Effector memory CD8-positive, alpha-beta T cell (primary cell): ENCODE results near the gene BANF1.

Experiments
- ATAC-seq: fragments of 150-1000 bp; cut with Tn5 transposase; replicated peaks from 2 replicates; pipeline ENCODE4 v1.10.0; 2021; ENCODE audit warnings: mild to moderate bottlenecking, moderate library complexity
- DNase-seq, 3 experiments: peaks; one replicate each; pipeline ENCODE4 v3.0.0; 2021
- H3K27ac Mint-ChIP-seq, 2 donors: one replicate each; pipeline ENCODE4 v1.8.0; 2022; ENCODE audit warnings: mild to moderate bottlenecking in 2 of 2, mixed read lengths in 2 of 2, moderate library complexity in 2 of 2
- H3K27me3 Mint-ChIP-seq, 2 donors: one replicate each; pipeline ENCODE4 v1.8.0; 2022; ENCODE audit warnings: mixed read lengths in 2 of 2
- H3K36me3 Mint-ChIP-seq: one replicate; pipeline ENCODE4 v1.8.0; 2022; ENCODE audit warnings: mild to moderate bottlenecking, moderate library complexity, mixed read lengths; ENCODE audit not compliant: insufficient read depth
- H3K4me1 Mint-ChIP-seq, 2 donors: one replicate each; pipeline ENCODE4 v1.8.0; 2022; ENCODE audit warnings: low read depth in 2 of 2, mixed read lengths in 2 of 2
- H3K4me3 Mint-ChIP-seq, 2 donors: one replicate each; pipeline ENCODE4 v1.8.0; 2022; ENCODE audit warnings: mild to moderate bottlenecking in 2 of 2, mixed read lengths in 2 of 2, moderate library complexity in 2 of 2
- H3K9me3 Mint-ChIP-seq, 2 donors: one replicate each; pipeline ENCODE4 v1.8.0; 2022; ENCODE audit warnings: mixed read lengths in 2 of 2

BANF1 gene

GRCh38 chr11:65982824-65983588, 19.3 kb upstream of the BANF1 start:
- no peak overlapping the region for H3K4me3 Mint-ChIP-seq
- ATAC-seq (no peak), DNase-seq (no peak)
- H3K4me1 Mint-ChIP-seq: no peaks in the 10 kb centered on the region
- H3K36me3 Mint-ChIP-seq: peaks cover 24% of the 10 kb centered on the region
- no peaks in the 10 kb centered on the region for H3K27me3 Mint-ChIP-seq
- H3K27ac Mint-ChIP-seq: peak overlapping the region in 1 of 2 donors; percentile 59
- no peaks in the 10 kb centered on the region for H3K9me3 Mint-ChIP-seq

GRCh38 chr11:65983589-65983987, 18.7 kb upstream of the BANF1 start:
- peaks cover 19% of the 10 kb centered on the region for H3K36me3 Mint-ChIP-seq
- no peaks in the 10 kb centered on the region for H3K9me3 Mint-ChIP-seq
- no peak for ATAC-seq
- no peak for DNase-seq
- no peaks in the 10 kb centered on the region for H3K4me1 Mint-ChIP-seq
- no peaks in the 10 kb centered on the region for H3K27me3 Mint-ChIP-seq
- peak overlapping the region in 1 of 2 donors; percentile 59 for H3K27ac Mint-ChIP-seq
- no peak overlapping the region for H3K4me3 Mint-ChIP-seq

DNA sequence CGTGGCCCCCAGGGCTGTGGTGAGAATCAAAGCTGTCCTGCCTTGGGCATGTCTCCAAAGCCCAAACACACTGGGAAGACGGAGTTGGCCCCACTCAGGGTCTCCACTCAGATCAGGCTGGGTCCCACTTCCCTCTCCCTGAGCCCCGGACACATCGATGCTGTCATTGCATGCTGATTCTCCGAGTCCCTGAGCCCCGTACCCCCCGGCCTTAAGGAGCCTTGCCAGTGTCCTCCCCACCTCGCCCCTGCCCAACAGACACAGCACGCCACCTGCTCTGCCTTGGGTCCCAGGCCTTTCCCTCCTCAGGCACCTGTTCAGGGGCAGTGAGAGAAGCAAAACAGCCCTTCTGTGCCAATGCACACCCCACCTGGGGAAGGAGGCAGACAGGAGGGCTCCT, 15.0 kb upstream of the BANF1 start:
- Mint-ChIP-seq H3K4me1 (peaks cover 6 to 8% of the 10 kb centered on the region in 2 donors), H3K27me3 (no peaks in the 10 kb centered on the region), H3K4me3 (no peak overlapping the region), H3K9me3 (no peaks in the 10 kb centered on the region), H3K36me3 (no peaks in the 10 kb centered on the region), H3K27ac (no peak overlapping the region)
- ATAC-seq (no peak), DNase-seq (no peak)

GRCh38 chr11:65988791-65989592, 13.3 kb upstream of the BANF1 start:
- ATAC-seq (peak; percentile 97), DNase-seq (peak; percentile 91 to 95 (median 93))
- Mint-ChIP-seq H3K9me3 (no peaks in the 10 kb centered on the region), H3K4me1 (peaks cover 6 to 8% of the 10 kb centered on the region in 2 donors), H3K27me3 (no peaks in the 10 kb centered on the region), H3K4me3 (no peak overlapping the region), H3K36me3 (peaks cover 4% of the 10 kb centered on the region), H3K27ac (peak overlapping the region in 1 of 2 donors; percentile 66)

DNA sequence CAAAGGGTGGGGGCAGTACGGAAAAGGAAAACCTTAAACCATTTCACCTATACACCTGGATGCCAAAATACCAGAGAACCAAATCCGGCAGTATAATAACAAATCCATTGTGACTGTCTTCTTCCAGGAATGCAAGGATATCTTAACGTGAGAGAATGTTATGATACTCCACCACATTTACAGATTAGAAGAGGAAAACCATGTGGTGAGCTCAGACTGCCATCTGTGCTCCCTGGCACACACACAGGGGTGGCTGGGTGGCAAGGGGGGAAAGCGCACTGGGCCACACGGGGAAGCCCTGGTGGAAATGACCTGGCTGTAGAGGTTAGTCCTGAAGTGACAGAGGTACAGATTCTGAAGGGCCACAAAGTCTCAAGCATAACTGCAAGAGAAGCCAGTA, 10.2 kb upstream of the BANF1 start:
- no peak for ATAC-seq

GRCh38 chr11:65997286-65997685, 5.0 kb upstream of the BANF1 start:
- no peak overlapping the region for H3K27ac Mint-ChIP-seq
- no peak overlapping the region for H3K4me3 Mint-ChIP-seq

More for the DNA sequence above, 10.2 kb upstream of the BANF1 start:
- no peak overlapping the region for H3K4me3 Mint-ChIP-seq
- no peak for DNase-seq
- H3K4me1 Mint-ChIP-seq: peaks cover 6 to 8% of the 10 kb centered on the region in 2 donors
- H3K27ac Mint-ChIP-seq: no peak overlapping the region
- no peaks in the 10 kb centered on the region for H3K27me3 Mint-ChIP-seq
- no peaks in the 10 kb centered on the region for H3K9me3 Mint-ChIP-seq
- peaks cover 22% of the 10 kb centered on the region for H3K36me3 Mint-ChIP-seq

GRCh38 chr11:66002648-66003225, 434 bp downstream of the BANF1 start:
- Mint-ChIP-seq H3K4me1 (peaks cover 24 to 29% of the 10 kb centered on the region in 2 donors), H3K36me3 (peaks cover 45% of the 10 kb centered on the region)
- DNase-seq: no peak

More at GRCh38 chr11:65997286-65997685, 5.0 kb upstream of the BANF1 start:
- peaks cover 57% of the 10 kb centered on the region for H3K36me3 Mint-ChIP-seq
- peaks cover 21 to 22% of the 10 kb centered on the region in 2 donors for H3K4me1 Mint-ChIP-seq
- ATAC-seq (no peak), DNase-seq (no peak)
- H3K9me3 Mint-ChIP-seq: no peaks in the 10 kb centered on the region
- no peaks in the 10 kb centered on the region for H3K27me3 Mint-ChIP-seq

GRCh38 chr11:66003291-66003690, 988 bp downstream of the BANF1 start:
- Mint-ChIP-seq H3K36me3 (peaks cover 40% of the 10 kb centered on the region), H3K9me3 (no peaks in the 10 kb centered on the region), H3K4me3 (peak overlapping the region; percentile 97), H3K27ac (peak overlapping the region in 1 of 2 donors; percentile 96), H3K27me3 (no peaks in the 10 kb centered on the region), H3K4me1 (peaks cover 23 to 29% of the 10 kb centered on the region in 2 donors)
- ATAC-seq (no peak), DNase-seq (no peak)

More at GRCh38 chr11:66002648-66003225, 434 bp downstream of the BANF1 start:
- no peaks in the 10 kb centered on the region for H3K9me3 Mint-ChIP-seq
- H3K27me3 Mint-ChIP-seq: no peaks in the 10 kb centered on the region
- peak overlapping the region; percentile 97 for H3K4me3 Mint-ChIP-seq
- peak; percentile 72 for ATAC-seq
- H3K27ac Mint-ChIP-seq: peak overlapping the region; percentile 96 to 97

- no peaks in the 10 kb centered on the region for H3K9me3 Mint-ChIP-seq
- H3K4me1 Mint-ChIP-seq: peaks cover 16 to 28% of the 10 kb centered on the region in 2 donors
- no peak for DNase-seq
- no peak for ATAC-seq
- H3K4me3 Mint-ChIP-seq: no peak overlapping the region
- no peaks in the 10 kb centered on the region for H3K27me3 Mint-ChIP-seq
- peak overlapping the region in 1 of 2 donors; percentile 26 for H3K27ac Mint-ChIP-seq
- H3K36me3 Mint-ChIP-seq: peaks cover 31% of the 10 kb centered on the region
These were observed 1.9 kb downstream of the BANF1 start for GRCh38 chr11:66004186-66004585.

DNA sequence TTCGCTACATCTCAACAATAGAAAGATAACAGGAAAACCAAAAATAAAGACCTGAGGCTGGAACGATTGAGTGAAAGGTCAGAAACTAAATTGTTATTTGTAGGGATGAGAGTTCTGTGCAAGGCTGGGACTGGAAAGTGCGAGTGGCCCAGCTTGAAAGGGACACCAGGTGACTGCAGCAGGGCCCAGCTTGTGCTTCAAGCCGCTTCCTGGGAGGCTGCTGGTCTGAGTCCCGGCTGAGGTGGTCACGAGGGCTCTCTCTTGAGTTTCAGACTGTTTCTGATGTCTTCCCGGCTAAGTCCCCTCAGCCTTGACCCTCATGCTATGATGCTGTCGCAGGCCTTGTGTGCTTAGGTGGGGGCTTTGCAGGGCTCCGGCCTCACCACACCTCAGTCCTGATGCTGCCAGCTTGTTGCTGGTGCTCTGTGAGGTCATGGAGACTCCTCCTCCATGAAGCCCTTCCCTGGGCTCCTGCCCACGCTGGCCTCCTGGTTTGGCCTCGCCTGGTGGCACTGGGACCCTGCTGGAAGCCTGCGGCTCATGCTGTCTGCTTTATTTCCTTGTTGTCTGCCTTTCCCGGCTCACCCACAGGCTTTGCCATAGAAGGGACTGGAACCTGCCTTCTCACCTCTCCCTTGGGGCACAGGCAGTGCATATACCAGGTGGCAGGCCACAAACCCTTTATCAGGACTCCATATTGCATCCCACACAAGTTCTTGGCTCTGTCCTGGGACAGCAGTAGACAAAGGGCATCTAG, 4.0 kb downstream of the BANF1 start:
- H3K27ac Mint-ChIP-seq: no peak overlapping the region
- H3K4me1 Mint-ChIP-seq: peaks cover 4 to 18% of the 10 kb centered on the region in 2 donors
- no peak overlapping the region for H3K4me3 Mint-ChIP-seq
- H3K9me3 Mint-ChIP-seq: no peaks in the 10 kb centered on the region
- H3K27me3 Mint-ChIP-seq: peaks cover 4 to 9% of the 10 kb centered on the region in 2 donors
- ATAC-seq (no peak), DNase-seq (no peak)
- H3K36me3 Mint-ChIP-seq: peaks cover 21% of the 10 kb centered on the region

DNA sequence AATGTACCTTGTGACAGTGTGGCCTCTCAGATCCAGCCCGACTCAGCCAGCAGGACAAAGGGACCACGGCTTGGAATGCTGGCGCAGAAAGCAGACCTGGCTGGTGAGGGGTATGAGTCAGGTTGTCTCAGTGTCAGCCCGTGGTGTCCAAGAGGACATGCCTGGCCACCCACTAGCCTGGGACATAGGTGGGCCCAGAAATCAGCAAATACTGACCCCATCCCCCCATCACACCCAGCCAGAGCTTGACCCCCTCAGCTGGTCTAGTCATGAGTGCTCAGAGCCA, 4.5 kb downstream of the BANF1 start:
- Mint-ChIP-seq H3K27me3 (peaks cover 4 to 9% of the 10 kb centered on the region in 2 donors), H3K4me3 (no peak overlapping the region), H3K27ac (no peak overlapping the region), H3K9me3 (no peaks in the 10 kb centered on the region), H3K36me3 (peaks cover 20% of the 10 kb centered on the region), H3K4me1 (peaks cover 4 to 14% of the 10 kb centered on the region in 2 donors)
- DNase-seq (no peak), ATAC-seq (no peak)

DNA sequence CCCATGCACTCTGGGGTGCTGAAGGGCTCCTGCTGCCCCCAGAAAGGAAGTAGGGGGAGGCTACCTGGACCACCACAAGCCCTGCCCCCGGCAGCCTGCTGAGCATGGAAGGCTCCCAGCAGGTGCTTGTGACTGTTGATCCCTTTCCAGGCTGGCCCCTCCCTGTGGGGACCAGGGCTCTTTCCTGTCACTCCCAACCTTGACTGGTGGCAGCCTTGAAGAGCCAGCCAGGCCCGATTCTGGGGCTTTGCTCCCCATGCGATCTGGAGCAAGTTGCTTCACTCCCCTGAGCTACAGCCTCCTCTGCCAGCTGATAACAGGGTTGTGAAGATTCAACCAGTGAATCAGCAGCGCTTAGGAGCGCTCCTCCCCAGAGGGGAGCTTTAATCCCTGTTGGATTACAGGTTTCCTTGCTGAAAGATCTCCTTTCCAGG, 4.9 kb downstream of the BANF1 start:
- Mint-ChIP-seq H3K27ac (no peak overlapping the region), H3K27me3 (peaks cover 4 to 12% of the 10 kb centered on the region in 2 donors), H3K9me3 (no peaks in the 10 kb centered on the region), H3K4me1 (peaks cover 3 to 11% of the 10 kb centered on the region in 2 donors), H3K4me3 (no peak overlapping the region), H3K36me3 (peaks cover 16% of the 10 kb centered on the region)
- no peak for ATAC-seq
- DNase-seq: no peak

DNA sequence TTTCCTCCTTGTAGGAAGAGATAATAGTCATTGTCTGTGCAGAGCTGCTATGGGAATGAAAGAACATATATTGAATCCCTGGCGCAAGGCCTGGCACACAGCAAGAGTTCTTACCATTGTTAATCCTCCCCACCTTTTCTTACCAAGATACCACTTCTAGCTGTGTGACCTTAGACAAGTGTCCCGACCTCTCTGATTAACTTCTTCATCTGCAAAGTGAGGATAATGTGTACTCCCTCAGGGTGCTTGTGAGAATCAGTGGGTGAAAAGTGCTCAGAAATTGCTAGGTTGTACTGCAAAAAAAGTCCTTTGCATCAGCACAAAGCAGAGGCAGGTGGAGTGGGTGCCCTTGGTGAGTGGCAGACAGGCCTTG, 5.8 kb downstream of the BANF1 start:
- Mint-ChIP-seq H3K4me3 (no peak overlapping the region), H3K4me1 (peaks cover 0 to 5% of the 10 kb centered on the region in 2 donors), H3K9me3 (no peaks in the 10 kb centered on the region), H3K36me3 (peaks cover 13% of the 10 kb centered on the region), H3K27ac (no peak overlapping the region), H3K27me3 (peaks cover 4 to 21% of the 10 kb centered on the region in 2 donors)
- no peak for DNase-seq
- ATAC-seq: no peak
